NCI-H146 treated with DMSO at 0.1 percent for 48 hours (cell line): ENCODE measurements around the gene TGFBR1.
"Not testable (repeated sequence)": the region's sequence is repeated elsewhere in the genome, so short reads cannot be mapped to it uniquely, and the experiment has no call there.

Experiments used
- DNase-seq: peaks from one replicate; lab custom pipeline; 2025; ENCODE audit not compliant: unreplicated experiment; lab: John Stamatoyannopoulos, UW

TGFBR1 gene

DNA sequence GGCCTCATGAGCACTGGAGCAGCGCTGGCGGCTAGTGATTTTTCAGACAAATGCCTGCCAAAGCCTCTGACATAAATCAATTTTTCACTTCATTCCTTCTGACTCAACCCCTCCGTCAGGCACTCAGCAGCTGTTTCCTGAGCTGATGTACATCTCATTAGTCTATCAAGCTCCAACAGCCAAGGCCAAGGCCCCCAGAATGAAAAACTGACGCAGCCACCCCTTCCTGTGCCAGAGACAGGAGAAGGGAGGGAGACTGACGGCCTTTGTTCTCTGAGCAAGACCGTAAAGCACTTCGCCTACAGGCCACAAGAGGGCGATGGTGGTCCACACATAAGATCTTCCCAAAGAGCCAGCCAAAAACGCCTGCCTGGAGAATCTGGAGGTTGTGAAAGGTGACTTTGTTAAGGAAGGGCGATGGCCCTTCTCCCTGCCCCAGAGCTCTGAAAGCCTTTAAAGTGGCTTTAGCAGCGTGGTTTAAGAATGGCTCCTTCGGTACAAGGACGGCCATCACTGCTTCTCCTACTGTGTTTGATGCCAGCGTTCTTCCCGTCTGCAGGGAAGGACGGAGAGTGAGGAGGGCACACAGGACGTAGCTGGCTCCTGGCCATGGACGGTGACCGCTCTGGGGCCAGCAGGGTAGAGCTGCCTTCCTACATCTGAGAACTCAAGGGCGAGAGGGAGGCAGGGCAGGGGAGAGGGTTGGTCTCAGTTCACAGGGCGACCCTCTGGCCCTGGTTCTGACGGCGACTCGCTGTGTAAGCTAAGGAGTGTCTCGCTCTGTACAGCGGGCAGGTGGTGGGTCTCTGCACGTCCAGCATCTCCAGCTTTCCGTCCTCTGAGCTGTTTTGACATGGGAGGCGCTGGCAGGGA lies 79.8 kb downstream of the TGFBR1 start:
- DNase-seq, result peak; percentile 53

DNA sequence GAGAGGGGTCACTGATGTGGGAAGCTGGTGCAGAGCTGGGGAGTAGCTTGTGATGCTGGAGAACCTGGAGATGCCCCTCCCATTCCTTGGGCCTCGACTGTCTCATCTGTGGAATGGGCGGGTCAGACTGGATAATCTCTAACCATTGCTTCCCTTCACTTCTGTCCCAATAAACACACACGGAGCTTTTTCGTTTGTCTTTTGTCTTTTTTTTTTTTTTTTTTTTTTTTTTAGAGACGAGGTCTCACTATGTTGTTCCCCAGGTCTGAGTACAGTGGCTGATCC lies 80.4 kb downstream of the TGFBR1 start:
- DNase-seq, result no peak

DNA sequence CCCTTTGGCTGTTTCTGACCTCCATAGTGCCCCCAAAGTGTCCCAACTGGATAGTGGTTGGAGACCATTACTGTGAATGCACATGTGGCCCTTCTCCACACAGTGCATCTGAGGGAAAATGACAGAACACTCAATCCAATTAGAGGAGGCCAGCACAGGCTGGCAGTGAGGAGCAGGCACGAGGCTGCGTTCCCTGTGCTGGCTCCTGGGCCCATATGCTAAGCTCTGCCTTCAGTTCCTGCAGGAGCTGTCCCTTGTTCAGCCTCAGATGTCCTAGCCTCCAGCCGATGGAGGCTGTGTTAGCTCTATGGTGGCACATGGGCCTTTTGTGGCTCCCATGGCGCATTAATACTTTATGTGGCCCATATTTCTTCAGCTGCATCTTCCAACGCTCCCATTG lies 81.0 kb downstream of the TGFBR1 start:
- no peak for DNase-seq

DNA sequence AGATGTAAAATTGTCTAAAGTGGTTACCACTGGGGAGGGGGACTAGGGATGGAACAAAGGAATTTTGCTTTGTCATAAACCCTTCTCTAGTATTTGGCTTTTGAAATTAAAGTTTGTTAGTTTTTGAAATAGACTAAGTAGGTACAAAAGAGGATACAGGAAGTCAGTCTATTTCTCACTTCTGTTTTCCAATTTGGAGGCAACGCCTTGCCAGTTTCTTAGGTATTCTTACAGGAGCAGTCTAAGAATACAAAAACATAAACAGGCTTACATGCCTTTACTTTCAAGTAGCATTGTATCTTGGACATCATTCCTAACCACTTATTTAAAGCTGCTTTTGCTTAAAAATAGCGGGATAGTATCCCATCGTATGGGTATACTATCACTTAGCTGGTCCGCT lies 82.4 kb downstream of the TGFBR1 start:
- no peak for DNase-seq

DNA sequence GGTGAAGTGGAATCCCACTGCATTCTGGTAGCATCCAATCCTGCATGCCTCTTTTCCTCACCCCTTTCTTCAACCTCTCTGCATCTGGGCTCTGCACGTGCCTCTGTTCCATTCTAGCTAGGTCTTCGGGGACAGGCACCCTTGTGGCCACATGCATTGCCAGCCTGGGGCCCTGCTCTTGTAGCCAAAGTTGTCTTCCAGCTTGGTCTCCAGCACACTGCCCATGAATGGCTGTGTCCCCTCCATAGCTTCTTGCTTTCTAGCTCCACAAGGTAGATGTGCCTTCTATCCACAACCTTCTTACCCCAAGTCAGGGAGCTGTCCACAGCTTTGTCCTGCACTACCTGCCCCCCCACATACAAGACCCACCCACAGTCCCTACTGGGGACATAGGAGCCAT lies 84.3 kb downstream of the TGFBR1 start:
- DNase-seq, result no peak

DNA sequence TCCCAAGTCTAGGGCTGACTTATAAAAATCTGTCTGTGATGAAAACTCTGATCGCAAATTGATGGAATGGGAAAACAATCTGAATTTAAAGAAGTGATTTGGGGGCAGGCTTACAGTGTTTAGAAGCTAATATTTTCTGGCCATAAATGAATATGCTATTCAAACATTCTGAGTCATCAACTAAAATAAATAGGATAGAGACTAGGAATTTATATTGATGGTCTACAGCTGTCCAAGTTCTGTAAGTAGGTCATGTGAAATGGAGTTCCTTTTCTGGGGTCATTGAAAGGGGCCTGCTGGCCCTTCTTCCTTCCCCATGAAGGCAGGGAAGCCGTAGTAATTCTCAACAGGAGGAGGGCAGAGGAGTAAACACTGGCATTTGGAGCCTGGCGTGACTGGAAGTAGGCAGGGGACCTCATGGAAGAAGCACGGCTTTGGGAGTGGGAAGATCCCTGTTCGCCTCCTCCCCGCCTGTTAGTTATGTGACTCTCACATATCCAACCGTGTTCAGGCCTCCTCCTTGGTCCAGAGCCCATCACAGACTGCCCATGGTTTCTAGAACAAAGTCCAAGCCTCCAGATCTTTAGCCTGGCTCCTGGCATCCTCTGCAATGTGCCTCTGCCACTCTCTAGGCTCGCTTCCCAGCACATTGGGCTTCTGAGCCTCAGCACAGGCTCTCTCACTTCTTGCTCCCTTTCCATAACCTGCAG lies 85.1 kb downstream of the TGFBR1 start:
- DNase-seq, result no peak

DNA sequence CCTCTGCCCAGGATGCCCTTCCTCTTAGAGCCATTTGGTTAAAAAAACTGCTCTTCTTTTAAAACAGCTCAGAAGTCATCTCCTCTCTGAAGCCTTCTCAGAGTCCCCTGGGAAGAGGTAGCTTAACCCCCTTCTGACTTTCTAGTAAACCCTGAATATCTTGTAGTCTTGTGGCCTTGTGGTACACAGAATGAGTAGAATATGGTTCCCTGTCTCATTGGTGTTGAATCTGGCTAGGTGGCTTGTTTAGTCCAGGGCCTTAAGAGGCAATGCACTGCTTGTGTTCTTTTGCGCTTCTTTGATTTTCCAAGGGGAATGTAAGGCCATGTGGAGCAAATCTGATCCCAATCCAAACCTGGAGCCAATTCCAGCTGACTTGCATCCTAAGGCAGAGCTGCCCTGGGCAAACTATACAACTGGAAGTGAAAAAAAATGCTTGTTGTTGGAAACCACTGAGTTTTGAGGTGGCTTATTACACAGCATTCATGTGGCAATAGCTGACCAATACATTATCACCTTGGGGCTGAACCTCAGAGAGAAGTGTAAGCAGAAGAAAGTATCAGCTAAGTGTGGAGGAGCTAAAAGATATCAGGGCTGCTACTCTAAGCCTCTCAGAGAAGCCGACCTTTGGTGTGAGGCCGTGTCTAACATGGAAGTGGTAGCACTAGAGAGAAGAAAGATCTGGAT lies 85.8 kb downstream of the TGFBR1 start:
- DNase-seq, result no peak

DNA sequence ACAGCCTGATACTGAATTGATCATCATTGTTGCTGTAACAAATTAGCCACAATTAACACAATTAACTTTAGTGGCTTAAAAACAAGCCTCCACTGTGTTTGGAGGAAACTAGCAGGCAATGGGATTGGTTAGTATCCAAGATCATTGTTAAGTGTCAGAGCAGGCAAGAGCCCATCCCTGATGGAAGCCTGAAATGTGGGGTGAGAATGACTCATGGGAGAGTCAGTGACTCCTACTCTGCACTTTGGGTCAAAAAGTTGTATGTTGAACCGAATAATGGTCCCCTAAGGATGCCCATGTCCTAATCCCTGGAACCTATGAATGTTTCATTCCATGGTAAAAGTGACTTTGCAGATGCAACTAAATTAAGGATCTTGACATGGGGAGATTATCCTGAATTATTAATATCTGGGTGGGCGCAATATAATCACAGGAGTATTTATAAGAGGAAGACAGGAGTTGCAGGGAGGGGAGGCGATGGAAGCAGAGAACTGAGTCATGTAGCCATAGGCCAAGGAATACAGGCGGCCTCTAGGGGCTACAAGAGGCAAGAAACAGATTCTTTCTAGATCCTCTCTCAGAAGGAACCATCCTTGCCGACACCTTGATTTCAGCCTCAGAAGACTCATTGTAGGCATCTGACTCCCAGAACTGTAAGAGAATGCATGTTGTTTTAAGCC lies 88.0 kb downstream of the TGFBR1 start:
- DNase-seq, result no peak

DNA sequence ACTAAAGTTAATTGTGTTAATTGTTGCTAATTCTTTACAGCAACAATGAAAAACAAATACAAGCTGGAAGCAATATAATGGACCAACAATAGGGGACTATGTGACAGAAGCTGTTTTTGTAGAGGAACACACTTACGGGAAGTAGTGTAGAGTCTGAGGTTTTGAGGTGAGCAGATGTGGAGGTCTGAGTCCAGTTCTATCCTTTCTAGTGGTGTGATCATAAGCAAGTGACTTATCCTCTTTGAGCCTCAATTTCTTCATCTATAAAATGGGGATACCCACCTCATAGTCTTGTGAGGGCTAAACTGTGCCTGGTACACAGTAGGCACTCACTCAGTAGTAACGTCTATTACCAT lies 88.5 kb downstream of the TGFBR1 start:
- no peak for DNase-seq

DNA sequence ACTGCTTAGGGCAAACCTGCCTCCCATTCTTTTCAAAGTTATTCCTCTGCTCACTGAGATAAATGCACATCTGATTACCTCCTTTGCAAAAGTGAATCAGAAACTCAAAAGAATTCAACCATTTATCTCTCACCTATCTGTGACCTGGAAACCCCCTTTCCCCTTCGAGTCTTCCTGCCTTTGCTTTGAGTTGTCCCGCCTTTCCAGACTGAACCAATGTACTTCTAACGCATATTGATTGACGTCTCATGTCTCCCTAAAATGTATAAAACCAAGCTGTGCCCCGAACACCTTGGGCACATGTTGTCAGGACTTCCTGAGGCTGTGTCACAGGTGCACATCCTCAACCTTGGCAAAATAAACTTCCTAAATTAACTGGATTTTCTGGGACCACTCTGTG lies 91.6 kb downstream of the TGFBR1 start:
- not testable (repeated sequence) for DNase-seq

DNA sequence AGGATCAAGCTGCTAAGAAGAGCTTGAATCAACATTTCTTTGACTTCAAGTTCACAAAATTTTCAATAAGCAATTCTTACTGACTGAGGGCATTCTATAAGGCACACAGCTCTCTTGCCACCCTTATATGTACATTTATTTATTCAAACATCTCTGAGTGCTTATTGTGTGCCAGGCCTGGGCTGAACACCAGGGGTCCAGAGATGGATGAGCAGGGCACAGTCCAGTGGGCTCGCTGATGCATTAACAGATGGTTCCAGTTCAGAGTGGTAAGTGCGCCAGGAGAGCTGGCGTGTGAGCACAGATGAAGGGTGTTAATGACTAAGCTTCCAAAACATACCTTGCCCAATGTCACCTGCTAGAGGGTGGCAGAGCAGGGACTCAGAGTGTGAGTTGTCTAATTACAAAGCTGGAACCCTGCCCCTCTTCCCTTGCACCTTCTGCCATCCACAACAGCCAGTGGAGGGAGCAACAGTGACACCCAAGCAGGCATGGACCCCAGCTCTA lies 92.3 kb downstream of the TGFBR1 start:
- DNase-seq, result no peak

DNA sequence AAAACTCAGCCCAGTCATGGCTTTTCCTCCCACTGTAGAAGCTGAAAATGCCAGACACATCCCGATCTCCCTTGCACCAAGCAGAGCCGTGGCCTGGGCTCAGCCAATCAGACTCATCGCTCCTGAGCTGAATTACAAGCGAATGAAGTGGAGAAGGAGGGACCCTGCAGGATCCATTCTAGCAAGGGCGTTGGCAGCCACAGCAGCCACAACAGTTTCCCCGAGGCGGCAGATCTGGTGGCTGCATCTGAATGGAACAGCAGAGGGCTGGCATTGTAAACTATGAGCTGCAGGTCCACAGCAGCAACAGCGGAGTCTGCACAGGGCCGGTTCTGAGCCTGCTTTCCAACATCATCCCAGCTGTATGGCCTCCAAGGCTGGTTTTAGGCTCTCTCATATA lies 93.1 kb downstream of the TGFBR1 start:
- no peak for DNase-seq

DNA sequence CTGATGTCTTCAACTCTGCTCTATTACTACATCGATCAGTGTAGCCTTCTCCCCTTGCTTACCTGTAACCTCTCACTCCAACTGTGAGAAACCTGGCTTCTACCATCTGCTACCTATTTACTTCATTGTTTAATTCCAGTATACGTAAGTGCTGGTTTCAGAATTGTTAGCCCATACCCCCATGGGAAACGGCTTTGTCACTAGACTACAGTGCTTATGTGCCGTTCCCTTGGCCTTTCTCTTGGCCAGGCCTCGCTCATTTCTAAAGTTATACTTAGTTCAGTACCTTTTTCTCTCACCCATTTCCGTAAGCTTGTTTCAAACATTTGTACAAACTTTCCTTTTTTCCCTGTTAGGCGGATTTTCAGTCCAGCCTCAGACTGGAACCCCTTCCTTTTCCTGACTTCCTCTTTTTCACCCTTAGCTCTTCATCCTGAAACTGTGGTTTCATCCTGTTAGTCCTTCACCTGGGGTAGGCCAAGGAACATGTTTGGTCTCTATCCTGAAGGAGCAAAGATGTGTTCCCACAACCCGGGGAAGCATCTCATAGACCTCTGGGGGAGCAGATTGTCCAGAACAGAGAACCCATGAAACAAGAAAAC lies 95.1 kb downstream of the TGFBR1 start:
- no peak for DNase-seq

DNA sequence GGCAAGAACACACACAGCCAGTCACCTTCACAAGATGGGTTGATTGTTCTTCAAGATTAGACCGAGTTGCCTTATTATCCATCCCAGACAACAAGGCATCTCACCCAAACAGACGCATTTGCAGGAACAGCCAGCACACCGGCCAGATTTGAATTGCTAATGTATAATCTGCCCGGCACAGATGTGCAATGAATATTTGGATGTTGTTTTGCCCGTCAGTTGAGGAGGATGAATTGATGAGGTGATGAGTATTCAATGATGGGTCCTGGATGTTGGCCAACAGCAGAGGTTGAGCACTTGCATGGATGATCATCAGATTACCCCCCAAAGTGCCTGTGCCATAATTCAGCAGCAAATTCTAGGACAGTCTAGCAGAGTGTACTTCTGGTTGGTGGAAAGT lies 96.7 kb downstream of the TGFBR1 start:
- no peak for DNase-seq
